DMS153 (cell line): ENCODE results near the gene RHOV.
A peak's percentile ranks its signal among the peaks of the same experiment; 100 is the strongest.

Experiments
- DNase-seq: peaks from one replicate; lab custom pipeline; 2025; lab: John Stamatoyannopoulos, UW

Gene RHOV, protein sequence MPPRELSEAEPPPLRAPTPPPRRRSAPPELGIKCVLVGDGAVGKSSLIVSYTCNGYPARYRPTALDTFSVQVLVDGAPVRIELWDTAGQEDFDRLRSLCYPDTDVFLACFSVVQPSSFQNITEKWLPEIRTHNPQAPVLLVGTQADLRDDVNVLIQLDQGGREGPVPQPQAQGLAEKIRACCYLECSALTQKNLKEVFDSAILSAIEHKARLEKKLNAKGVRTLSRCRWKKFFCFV

DNA sequence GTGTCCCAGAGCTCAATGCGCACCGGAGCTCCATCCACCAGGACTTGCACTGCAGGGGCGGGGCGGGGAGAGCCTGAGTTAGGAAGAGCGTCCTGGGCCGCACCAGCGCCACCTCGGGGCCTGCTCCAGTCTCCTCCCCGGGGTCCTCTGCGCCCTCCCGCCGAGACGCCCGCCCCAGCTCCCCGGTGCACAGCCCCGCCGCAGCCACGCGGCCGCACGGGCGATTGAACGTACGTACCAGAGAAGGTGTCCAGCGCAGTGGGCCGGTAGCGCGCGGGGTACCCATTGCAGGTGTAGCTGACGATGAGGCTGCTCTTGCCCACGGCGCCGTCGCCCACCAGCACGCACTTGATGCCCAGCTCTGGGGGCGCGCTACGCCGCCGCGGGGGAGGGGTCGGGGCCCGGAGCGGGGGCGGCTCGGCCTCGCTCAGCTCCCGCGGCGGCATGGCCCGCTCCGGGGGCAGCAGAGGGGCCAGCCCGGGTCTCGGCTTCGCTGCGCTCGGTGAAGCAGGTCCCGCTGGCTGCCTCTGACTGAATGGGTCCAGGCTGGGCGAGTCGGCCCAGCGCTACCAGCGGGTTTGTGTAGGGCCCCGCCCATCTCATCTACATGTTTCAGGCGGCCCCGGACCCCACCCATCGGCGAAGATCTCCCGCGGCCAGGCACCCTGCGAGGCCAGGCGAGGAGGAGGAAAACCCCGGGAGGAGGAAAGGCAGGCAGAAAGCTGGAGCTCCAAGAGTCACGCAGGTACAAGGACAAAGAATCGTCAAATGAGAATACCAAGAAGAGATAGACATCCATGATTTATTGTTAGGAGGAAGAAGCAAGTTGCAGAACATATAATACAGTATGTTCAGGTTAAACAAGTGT, at the start of gene RHOV:
TSS of gene RHOV (minus strand) at position 541 of the 868 bp plus-strand sequence. CDS start at position 446, 95 bp downstream.
- peak; percentile 11 for DNase-seq

DNA sequence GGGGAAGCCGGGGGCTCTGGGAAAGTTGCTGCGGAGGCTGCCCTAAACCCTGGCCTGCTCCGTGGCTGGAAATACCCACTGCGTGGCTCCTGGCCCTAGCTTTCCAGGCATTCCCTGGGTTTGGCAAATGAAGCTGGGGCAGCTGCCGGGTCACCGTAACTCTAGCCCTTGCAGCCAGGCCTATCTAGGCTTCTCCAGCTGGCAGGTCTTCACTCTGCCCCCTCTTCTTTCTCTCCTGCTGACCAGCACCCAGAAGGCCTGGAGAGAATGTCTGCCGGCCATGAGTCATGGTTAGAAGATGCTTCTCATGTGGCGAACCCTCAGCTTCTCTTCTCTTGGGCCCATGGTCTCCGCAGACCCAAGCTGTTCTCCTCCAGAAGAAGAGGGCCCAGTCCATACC, 49.5 kb upstream of the RHOV start:
- no peak for DNase-seq

DNA sequence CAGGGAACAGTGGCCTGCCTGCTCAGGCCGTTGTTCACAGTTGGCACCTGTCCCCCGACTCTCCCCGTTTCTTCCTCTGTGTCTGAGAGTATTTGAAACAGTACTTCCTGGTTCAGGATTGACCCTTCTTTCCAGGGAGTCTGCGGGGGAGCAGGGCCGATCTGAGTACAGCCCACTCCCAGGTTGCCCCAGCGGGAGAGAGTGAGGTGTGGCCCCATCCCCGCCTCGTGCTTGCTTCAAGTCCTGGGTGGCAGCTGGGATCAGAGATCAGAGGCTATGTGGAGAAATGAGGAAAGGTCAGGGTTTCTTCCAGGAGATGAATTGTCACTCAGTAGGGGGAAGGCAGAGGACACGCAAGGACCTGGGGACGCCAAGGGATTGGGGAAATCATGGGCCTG, 48.6 kb upstream of the RHOV start:
- DNase-seq: no peak

DNA sequence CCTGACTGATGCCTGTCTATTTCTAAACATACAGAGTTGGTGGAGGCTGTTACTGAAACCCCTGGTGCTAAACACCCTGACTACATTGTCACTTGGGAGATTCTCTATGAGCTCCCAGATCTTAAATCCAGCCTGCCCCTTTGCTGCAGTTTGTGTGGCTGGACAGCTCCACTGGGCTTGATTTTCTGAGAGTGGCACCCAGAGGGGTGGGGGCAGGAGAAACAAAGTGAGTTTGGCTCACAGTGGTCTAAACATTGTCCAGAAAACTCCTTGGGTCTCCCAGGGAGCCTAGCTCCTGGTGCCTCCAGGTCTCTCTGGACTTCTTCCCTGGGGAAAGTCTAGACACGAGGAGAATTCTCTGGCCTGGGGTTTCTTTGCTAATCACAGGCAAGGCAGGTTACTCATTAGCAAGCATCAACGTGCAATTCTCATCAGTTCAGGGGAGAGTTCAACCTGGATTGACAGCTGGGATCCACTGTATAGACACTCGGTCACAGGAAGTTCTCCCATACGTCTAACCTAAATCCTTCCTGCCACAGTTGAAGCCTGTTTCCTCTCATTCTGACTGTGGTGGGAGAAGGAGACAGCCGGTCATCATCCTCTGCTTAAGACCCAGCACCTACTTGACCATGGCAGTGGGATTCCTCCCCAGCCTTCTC, 48.0 kb upstream of the RHOV start:
- DNase-seq: no peak

DNA sequence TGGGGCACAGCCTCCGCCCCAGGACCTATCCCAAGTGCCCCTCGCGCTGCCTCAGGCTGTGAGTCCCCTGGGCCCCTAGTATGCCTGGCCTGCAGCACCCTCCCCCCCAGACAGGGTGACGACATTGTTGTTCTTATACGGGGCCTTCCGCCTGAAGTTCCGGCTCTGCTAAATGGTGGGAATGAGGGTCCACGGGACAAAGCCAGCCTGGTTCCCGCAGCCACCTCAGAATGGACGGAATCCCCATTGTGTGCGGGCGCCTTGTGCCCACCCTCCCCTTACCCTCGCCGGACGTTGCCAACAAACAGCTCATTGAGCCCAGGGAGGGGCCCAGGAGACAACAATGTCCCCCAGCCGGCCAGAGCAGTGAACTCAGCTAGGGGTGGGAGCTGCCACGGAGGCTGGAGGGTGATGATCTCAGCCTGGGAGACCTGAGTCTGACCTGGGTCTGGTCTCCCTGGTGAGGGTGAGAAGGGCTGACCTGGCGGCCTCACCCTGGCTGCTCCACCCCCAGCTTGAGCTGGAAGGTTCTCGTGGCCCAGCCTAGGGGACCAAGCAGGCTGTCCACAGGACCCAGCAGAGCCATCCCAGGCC, 44.9 kb upstream of the RHOV start:
- no peak for DNase-seq

DNA sequence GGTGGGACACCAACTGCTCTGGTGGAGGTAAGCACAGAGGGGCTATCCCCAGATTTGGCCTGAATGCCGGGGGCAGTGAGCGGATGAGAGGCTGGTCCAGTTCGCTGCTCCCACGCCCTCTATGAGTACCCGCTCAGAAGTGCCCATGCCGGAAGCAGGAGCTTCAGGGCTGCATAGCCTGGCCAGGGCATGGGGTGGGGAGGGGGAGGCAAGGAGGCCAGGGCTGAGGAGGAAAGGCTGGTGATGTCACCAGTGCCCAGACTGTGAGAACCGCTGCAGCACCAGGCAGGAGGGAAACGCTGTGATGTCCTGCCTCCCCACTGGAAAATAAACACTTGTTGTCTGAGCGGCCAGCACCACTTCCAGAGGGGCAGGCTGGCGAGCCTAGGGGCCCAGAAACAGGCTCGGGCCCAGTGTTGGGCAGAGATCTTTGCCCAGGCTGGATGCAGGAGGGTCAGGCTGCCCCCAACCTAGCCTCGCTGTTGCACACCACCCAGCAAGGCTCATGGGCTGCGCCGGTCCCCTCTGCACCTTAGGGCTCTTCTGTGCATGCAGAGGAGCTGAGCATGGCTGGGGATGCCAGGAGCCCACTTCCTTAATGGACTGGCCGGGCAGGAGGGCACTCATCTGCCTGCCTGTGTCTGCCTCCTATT, 44.2 kb upstream of the RHOV start:
- DNase-seq: peak; percentile 27

DNA sequence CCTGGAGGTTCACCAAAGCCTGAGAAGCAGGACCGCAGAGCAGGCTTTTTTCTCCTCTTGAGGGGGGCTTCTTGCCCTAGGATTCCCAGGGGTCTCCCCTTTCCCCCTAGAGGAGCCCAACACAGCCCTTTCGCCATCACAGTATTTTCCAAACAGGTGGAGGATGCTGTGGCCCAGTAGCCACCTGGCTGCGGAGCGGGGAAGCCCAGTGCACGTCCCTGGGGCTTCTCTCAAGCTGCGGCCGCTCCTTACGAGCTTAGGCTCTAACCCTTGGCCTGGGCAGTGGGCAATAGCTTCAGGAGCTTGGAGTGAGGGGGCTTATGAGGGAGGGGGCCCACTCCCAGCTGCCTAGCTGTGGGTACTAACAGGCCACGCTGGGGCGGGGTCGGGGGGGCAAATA, 43.6 kb upstream of the RHOV start:
- DNase-seq: no peak

DNA sequence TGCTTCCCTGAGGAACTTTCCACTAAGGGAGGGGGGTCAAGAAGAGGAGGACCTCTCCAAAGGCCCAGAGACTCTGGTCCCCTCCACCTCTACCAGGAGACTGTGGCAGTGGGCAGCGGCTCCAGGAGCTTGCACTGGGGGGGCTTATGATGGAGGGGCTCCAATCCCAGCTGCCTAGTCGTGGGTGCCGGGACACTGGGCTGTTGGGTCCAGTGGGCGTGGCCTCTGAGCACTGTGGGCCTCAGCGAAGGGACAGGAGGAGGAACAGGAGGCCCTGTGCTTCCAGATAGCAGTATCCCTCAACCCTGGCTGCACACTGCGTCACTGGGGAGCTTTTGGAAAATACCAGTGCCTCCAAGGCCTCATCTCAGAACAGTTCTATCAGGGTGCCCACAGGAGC, 41.6 kb upstream of the RHOV start:
- DNase-seq: no peak

DNA sequence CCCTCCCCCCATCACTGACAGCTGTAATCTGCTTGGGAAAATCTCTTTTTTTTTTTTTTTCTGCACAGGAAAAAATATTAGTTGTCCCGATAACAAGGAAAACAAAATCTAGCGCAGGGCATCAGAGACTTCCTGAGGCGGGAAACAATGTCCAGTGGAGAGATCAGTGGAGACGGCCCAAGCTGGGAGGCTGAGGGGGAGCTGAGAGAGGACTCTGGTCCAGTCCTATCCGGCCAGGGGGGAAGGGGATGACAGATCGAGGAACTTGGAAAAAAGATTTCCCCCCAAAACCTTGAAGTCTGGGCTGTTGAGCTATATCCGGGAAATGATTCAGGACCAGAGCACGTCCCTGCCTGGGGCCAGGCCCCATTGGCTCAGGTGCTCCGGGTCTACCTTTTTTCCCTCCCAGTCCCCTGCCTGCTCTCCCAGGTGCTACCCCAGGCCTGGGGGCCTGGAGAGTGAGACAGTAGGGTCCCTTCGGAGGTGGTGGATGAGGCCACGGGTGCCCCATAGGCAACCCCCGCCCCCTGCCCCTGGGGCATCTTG, 41.2 kb upstream of the RHOV start:
- DNase-seq: no peak

DNA sequence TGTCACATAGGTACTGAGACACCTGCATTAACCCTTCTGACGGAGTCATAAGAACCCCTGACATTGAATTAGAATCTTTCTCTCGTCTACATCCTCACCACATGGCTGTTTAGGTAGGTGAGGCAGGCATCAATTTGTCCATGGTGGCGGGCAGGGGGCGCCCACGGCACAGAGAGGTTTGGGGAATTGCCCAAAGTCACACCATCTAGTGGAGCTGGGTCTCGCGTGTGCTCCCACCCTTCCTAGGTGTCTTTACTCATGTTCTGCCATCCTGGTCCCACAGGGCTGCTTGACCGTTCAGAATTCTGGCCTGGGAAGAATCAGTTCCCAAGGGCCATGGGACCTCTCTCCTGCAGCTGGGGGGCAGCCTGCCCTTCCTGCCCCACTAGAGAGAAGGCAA, 40.5 kb upstream of the RHOV start:
- no peak for DNase-seq

DNA sequence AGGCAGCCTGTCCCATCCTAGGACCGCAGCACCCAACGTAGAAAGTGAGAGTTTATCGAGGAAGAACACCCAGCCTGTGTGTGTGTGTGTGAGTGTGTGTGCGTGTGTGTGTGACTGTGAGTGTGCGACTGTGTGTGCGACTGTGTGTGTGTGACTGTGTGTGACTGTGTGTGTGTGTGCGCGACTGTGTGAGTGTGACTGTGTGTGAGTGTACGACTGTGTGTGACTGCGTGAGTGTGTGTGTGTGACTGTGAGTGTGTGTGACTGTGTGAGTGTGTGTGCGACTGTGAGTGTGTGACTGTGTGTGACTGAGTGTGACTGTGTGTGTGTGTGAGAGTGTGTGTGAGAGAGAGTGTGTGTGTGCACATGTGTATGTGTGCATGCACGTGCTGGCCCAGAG, 40.0 kb upstream of the RHOV start:
- DNase-seq: no peak

DNA sequence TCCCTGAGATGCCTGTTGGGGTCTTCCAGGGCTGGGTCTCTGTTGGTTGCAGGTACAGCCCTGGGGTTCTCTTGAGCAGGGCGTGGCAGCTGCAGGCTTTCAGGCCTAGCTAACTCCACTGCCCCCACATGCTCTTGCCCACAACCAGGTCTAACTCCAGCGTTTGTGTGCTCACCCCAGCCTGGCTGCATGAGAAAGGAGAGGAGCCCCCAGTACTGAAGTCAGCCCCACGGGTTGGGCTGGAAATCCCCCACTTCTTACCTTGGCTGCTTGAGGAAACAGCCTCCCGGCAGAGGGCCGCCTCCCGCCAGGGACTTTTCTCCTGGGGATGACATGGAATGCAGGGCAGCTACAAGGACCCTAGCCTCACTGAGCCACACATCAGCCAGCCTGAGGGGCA, 38.4 kb upstream of the RHOV start:
- no peak for DNase-seq

DNA sequence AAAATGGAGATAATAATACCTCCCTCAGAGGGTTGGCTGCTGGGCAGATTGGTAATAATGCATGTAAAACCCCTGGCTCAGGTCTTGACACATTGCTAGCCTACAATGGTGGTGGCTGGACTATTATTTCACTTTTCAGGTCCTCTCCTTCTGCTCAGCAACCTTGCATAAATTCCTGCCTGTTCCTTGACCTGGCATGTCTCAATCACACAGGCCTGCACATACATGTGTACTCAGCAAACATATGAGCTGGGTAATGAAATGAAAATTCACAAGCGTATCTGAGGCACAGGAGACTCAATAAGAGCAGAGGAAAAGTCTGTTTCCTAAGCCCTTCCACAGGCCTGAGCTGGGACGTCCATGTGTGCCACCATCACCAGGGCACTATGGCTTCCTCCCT, 37.7 kb upstream of the RHOV start:
- DNase-seq: no peak

DNA sequence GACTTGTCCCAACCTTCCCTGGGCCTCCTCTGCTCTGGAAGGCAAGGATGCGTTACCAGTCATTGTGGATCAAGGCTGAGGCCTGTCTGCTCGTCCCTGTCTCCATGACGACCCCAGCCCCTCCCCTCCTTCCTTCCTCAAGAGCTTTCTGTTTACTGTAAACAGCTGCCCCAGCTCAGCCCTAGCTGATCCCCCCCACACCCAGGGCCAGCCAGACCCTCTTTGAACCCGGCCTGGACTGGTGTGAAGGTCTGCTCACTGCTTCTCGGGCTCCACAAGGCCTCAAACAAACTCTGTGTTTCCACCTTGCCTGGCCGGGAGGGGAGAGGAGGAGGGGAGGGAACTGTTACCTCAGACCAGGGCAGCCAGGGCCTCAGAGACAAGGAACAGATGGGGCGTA, 37.1 kb upstream of the RHOV start:
- no peak for DNase-seq

DNA sequence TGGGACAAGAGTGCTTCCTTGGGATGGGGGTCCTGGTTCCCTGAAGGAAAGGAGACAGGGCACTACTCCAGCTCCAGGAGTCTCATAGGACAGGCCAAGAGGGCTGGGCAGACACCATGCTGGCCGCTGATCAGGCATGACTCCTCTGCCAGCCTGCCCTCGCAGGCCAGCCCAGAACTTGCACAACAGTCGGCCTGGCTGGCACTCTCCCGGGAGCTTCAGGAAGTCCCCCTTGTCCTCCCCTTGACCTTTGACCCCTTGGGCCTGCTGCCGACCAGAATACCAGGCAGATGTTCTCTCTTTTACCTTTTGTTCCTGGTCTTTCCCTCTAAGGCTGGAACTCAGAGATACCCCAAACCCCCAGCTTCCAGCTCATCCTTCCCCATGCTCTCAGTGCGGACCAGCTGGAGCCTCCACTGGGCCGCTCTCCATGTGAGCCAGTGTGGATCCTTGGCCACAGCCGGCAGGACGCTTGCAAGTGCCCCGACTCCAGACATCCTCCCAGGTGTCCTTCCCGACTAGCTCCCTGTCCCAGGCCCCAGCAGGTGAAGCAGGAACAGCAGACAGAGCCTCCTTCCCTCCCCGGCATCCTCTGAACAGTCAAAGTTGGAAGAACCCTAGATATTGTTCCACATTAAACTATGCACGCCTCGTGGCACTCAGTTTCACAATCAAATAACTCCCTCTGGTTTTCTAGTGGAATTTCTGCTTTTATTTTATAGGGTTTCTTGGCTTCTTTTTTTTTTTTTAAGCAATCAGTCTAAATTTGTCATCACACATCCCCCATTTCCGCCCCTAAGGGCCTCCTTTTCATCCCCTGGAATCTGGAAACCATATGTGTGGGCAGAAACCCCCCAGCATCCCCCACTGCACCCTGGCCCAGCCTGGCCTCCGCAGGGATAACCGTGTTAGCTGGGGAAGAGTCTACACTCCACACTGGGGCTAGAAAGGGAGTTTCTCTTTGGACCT, 35.9 kb upstream of the RHOV start:
- DNase-seq: no peak

DNA sequence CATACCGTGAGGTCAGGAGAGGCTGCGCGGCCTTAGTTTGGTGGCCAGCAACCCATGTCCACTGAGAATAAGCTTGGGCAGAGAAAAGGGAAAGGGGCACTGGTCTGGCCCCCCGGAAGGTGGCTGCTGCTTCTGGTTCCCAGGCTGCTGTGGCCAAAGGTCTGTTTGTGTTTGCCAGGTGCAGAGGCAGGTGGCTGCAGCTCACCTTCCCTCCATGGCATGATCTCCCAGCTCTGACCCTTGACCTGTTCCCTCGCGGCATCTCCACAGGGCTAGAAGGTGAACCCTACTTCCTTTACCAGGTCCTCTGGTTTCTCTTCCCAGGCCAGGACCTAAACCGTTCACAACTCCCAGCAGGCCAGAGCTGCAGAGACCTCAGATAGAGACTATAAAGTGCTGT, 34.1 kb upstream of the RHOV start:
- no peak for DNase-seq

DNA sequence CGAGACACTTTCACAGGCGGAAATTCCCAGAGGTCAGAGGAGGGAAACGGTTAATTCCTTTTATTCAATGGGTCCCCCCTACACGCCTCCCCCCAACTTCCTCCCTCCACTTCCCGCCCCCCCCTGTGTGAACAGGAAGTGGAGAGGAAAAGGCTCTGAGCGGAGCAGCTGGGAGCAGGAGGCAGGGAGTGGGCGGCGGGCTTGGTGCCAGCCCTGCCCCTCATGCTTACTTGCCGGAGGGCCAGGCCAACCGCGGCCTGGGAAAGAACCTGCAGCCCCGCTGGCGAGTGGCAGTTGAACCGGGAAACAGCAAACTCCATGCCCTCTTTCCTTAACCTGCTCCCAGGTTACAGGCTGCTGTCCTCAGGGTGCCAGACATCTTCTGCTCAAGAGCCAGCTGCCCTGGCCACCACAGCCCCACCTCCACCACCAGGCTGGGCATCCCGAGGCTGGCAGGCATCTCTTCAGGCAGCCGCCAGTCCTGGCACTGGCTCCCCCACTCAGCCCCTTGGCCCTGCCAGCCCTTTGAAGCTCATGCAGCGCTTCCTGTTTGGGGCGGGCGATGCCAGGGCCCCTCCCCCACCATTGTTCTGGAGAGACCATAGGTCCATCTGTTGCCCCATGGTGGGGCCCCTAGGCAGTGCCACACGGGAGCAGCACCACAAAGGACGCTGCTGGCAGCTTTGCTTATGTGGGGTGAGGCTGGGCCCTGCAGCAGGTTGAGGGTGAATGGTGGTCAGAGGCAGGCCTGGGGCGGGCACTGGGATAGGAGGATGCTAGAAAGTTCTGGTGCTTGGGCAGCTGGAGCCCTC, 33.2 kb upstream of the RHOV start:
- DNase-seq: no peak

DNA sequence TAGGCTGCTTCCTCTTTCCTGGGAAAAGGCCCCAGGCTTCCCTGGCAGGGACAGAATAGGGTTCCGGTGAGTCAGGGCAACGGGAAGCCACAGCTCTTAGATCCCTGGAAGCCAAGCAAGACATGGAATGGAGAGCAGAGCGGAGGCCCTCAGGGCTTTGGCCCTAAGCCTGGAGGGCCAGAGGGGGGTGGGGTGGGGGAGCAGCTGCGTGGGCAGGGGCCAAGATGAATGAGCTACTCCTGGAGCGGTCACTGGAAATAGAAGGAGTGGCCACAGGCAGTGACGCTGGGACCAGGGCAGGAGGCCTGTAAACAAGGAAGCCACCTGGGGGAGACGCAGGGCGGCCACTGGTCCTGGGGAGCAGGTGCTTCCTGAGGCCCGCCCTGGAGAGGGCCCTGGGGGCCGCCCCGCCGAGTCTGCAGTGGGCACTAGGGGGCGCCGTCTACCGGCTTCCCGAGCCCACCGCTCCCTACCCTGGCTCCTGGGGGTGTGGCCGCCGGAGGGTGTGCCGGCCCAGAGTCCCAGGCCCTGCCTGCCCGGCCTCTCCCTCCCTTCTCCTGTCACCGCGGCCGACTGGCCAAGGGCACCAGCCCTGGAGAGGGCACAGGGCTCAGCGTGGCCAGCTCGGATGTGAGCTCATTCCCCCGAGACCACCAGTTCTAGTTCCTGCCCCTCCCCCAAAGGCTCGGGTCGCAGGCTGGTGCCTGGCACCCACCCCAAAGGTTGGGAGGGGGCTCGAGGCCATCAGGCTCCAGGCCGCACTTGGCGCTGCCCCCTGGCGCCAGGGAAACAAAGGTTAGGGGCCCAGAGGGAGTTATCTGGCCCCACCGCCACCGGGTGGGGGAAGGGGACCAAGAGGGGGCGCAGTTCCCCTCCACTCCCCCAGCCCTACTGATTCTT, 32.3 kb upstream of the RHOV start:
- peak; percentile 78 for DNase-seq
